ENCODE results near the gene SFXN5. TPM values are rescaled to one million over a fixed set of nuclear protein-coding genes. Genes with fewer than 3 reads are reported as not detected.
"Not testable (repeated sequence)": the region's sequence is repeated elsewhere in the genome, so short reads cannot be mapped to it uniquely, and the experiment has no call there.

The SFXN5 gene
- 10 to 100 TPM; 11.9 to 13.3 TPM for total RNA-seq

- H3K4me1 Mint-ChIP-seq, result peaks cover 22% of the 10 kb centered on the region
- H3K27me3 Mint-ChIP-seq, result peaks cover 3% of the 10 kb centered on the region
- peaks cover 11% of the 10 kb centered on the region for H3K36me3 Mint-ChIP-seq
- ATAC-seq (ENCODE audit: low read depth), result peak; percentile 88
- POLR2A ChIA-PET, result interaction anchor here (0.6 to 1.3 kb wide), 6 partner anchors 17 to 1515 kb away, joined by 3 to 5 read pairs (median 3); partner anchors contain the start of gene PRADC1
- peak within 1 kb of the TSS; percentile 92 for H3K4me3 Mint-ChIP-seq
- peak; percentile 98 for DNase-seq
- peak within 1 kb of the TSS; percentile 92 for H3K27ac Mint-ChIP-seq
- H3K9me3 Mint-ChIP-seq, result no peaks in the 10 kb centered on the region
Observed at GRCh38 chr2:73071360-73072128, at the start of gene SFXN5. Gene SFXN5, minus strand, starts transcription at chr2:73071712. Its CDS starts 7 bp downstream, at chr2:73071705.

- DNase-seq; H3K4me1 Mint-ChIP-seq; H3K9me3 Mint-ChIP-seq; ATAC-seq (ENCODE audit: low read depth); H3K36me3 Mint-ChIP-seq; H3K27ac Mint-ChIP-seq; H3K4me3 Mint-ChIP-seq; POLR2A ChIA-PET: not testable (repeated sequence)
- peaks cover 44% of the 10 kb centered on the region for H3K27me3 Mint-ChIP-seq
Observed at GRCh38 chr2:73119611-73120239, 48.2 kb upstream of the SFXN5 start.

- Mint-ChIP-seq H3K27ac (no peak overlapping the region), H3K4me1 (no peaks in the 10 kb centered on the region), H3K4me3 (no peak overlapping the region), H3K36me3 (no peaks in the 10 kb centered on the region), H3K9me3 (no peaks in the 10 kb centered on the region), H3K27me3 (peaks cover 42% of the 10 kb centered on the region)
- POLR2A ChIA-PET, result no interaction called here
- no peak for DNase-seq
- no peak for ATAC-seq (ENCODE audit: low read depth)
Observed at GRCh38 chr2:73117441-73117840, 45.9 kb upstream of the SFXN5 start.

- no peaks in the 10 kb centered on the region for H3K9me3 Mint-ChIP-seq
- ATAC-seq (ENCODE audit: low read depth), result no peak
- no peak for DNase-seq
- peaks cover 40% of the 10 kb centered on the region for H3K27me3 Mint-ChIP-seq
- no peak overlapping the region for H3K4me3 Mint-ChIP-seq
- peaks cover 5% of the 10 kb centered on the region for H3K4me1 Mint-ChIP-seq
- POLR2A ChIA-PET, result no interaction called here
- no peaks in the 10 kb centered on the region for H3K36me3 Mint-ChIP-seq
- no peak overlapping the region for H3K27ac Mint-ChIP-seq
Observed at GRCh38 chr2:73116182-73116960, 44.9 kb upstream of the SFXN5 start.

GRCh38 chr2:73114273-73114867 lies 42.9 kb upstream of the SFXN5 start:
- Mint-ChIP-seq H3K4me3 (peak overlapping the region; percentile 3), H3K27ac (no peak overlapping the region), H3K9me3 (no peaks in the 10 kb centered on the region), H3K36me3 (no peaks in the 10 kb centered on the region), H3K4me1 (peaks cover 12% of the 10 kb centered on the region), H3K27me3 (peaks cover 36% of the 10 kb centered on the region)
- POLR2A ChIA-PET, result interaction anchor here (0.7 kb wide), 1 partner anchor 25 kb away, joined by 3 read pairs; no protein-coding TSS in a partner anchor
- no peak for ATAC-seq (ENCODE audit: low read depth)
- no peak for DNase-seq

GRCh38 chr2:73112913-73113854 lies 41.7 kb upstream of the SFXN5 start, which contains the start of gene RAB11FIP5:
Gene RAB11FIP5, minus strand, starts transcription at chr2:73112948. Its CDS starts 171 bp downstream, at chr2:73112777.
- peaks cover 35% of the 10 kb centered on the region for H3K27me3 Mint-ChIP-seq
- POLR2A ChIA-PET, result interaction anchor here (2.4 kb wide), 1 partner anchor 120 kb away, joined by 6 read pairs; the partner anchor contains the start of genes CCT7 and PRADC1
- ATAC-seq (ENCODE audit: low read depth) (peak; percentile 78), DNase-seq (peak; percentile 80)
- no peaks in the 10 kb centered on the region for H3K9me3 Mint-ChIP-seq
- peaks cover 12% of the 10 kb centered on the region for H3K4me1 Mint-ChIP-seq
- H3K27ac Mint-ChIP-seq, result peak within 1 kb of the TSS; percentile 45
- H3K36me3 Mint-ChIP-seq, result no peaks in the 10 kb centered on the region
- H3K4me3 Mint-ChIP-seq, result peak within 1 kb of the TSS; percentile 79

- ATAC-seq (ENCODE audit: low read depth) (peak; percentile 49), DNase-seq (no peak)
- Mint-ChIP-seq H3K4me1 (peaks cover 12% of the 10 kb centered on the region), H3K27me3 (peaks cover 35% of the 10 kb centered on the region), H3K9me3 (no peaks in the 10 kb centered on the region), H3K27ac (peak overlapping the region; percentile 45), H3K4me3 (peak overlapping the region; percentile 79), H3K36me3 (no peaks in the 10 kb centered on the region)
- POLR2A ChIA-PET, result interaction anchor here (0.6 to 2.4 kb wide), 2 partner anchors 66 to 121 kb away, joined by 4 to 6 read pairs; partner anchors contain the start of genes CCT7 and PRADC1
Observed at GRCh38 chr2:73112026-73112912, 40.8 kb upstream of the SFXN5 start.

GRCh38 chr2:73111073-73112025 lies 39.8 kb upstream of the SFXN5 start:
- H3K4me3 Mint-ChIP-seq, result peak overlapping the region; percentile 79
- POLR2A ChIA-PET, result interaction anchor here (0.6 to 2.4 kb wide), 2 partner anchors 67 to 122 kb away, joined by 4 to 6 read pairs; partner anchors contain the start of genes CCT7 and PRADC1
- H3K4me1 Mint-ChIP-seq, result peaks cover 12% of the 10 kb centered on the region
- ATAC-seq (ENCODE audit: low read depth) (no peak), DNase-seq (peak; percentile 37)
- H3K27me3 Mint-ChIP-seq, result peaks cover 27% of the 10 kb centered on the region
- H3K27ac Mint-ChIP-seq, result peak overlapping the region; percentile 45
- H3K9me3 Mint-ChIP-seq, result no peaks in the 10 kb centered on the region
- H3K36me3 Mint-ChIP-seq, result no peaks in the 10 kb centered on the region

GRCh38 chr2:73110168-73111072 lies 38.9 kb upstream of the SFXN5 start:
- no peaks in the 10 kb centered on the region for H3K36me3 Mint-ChIP-seq
- peak overlapping the region; percentile 9 for H3K4me3 Mint-ChIP-seq
- no peaks in the 10 kb centered on the region for H3K9me3 Mint-ChIP-seq
- ATAC-seq (ENCODE audit: low read depth) (no peak), DNase-seq (no peak)
- POLR2A ChIA-PET, result interaction anchor here (2.4 kb wide), 1 partner anchor 123 kb away, joined by 6 read pairs; the partner anchor contains the start of genes CCT7 and PRADC1
- peaks cover 27% of the 10 kb centered on the region for H3K27me3 Mint-ChIP-seq
- H3K27ac Mint-ChIP-seq, result no peak overlapping the region
- H3K4me1 Mint-ChIP-seq, result peaks cover 12% of the 10 kb centered on the region
